Testis (tissue), 3 donors: ENCODE data around the gene ZNF174. TPM values are rescaled to one million over a fixed set of nuclear protein-coding genes. Genes with fewer than 3 reads are reported as not detected.
A peak's percentile ranks its signal among the peaks of the same experiment; 100 is the strongest.

Experiments used
- DNase-seq: peaks from one replicate; pipeline ENCODE4 v3.0.0-alpha.2; 2019
- H3K27ac ChIP-seq, 2 donors: fragments of 200-600 bp; sonication (generic); one replicate each; pipeline ENCODE4 v1.5.1; 2019
- H3K27me3 ChIP-seq: fragments of 200-600 bp; sonication (generic); one replicate; pipeline ENCODE4 v1.5.1; 2019
- H3K36me3 ChIP-seq: fragments of 200-600 bp; sonication (generic); one replicate; pipeline ENCODE4 v1.5.1; 2017; ENCODE audit warnings: low read depth; ENCODE audit errors: missing control alignments
- H3K4me1 ChIP-seq: fragments of 200-600 bp; sonication (generic); one replicate; pipeline ENCODE4 v1.5.1; 2019
- H3K4me3 ChIP-seq, 2 donors: fragments of 200-600 bp; sonication (generic); one replicate each; pipeline ENCODE4 v1.5.1; 2017 to 2019
- H3K9me3 ChIP-seq: fragments of 200-600 bp; sonication (generic); one replicate; pipeline ENCODE4 v1.5.1; 2017
- CTCF ChIP-seq, 3 experiments: fragments of 450-650 bp in 2 of 3; fragments of 200-600 bp in 1 of 3; sonication (generic) in 1 of 3; IDR thresholded peaks; one replicate each; pipeline ENCODE4 v1.5.1; 2016 to 2019; ENCODE audit warnings: antibody characterized with exemption in 3 of 3, mild to moderate bottlenecking in 2 of 3, moderate library complexity in 1 of 3
- POLR2A ChIP-seq: fragments of 450-650 bp; IDR thresholded peaks from one replicate; pipeline ENCODE4 v1.6.1; 2017; ENCODE audit warnings: antibody characterized with exemption, mild to moderate bottlenecking, moderate library complexity
- WGBS, 2 donors: methylation state at CpG; one replicate each; pipeline ENCODE4 v1.1.5; 2018; 5-methylcytosine and 5-hydroxymethylcytosine counted together
- intact Hi-C: fragments of 100-400 bp; cut with DNase I; formaldehyde crosslinking; loops from one replicate; pipeline ENCODE4 v1.15.1; 2023; ENCODE audit warnings: low total_unique reads
- polyA plus RNA-seq: library from polyadenylated mRNA; stranded (reverse); fragments of 350-450 nt; fragmentation: Illumina TruSeq; extraction: RNeasy Lipid Tissue Mini Kit (QIAGEN cat#74804); gene quantifications from one replicate; pipeline ENCODE4 v1.2.3, GENCODE V29; 2014; ENCODE audit warnings: low read depth, low replicate concordance; ENCODE audit not compliant: insufficient read depth
- total RNA-seq, 2 donors: library from RNA; depleted of rRNA; stranded (reverse); fragments of >200 nt; gene quantifications; one replicate each; pipeline ENCODE4 v1.2.3, GENCODE V29; 2016

Gene ZNF174
- total and polyA plus RNA-seq, 3 donors from 2014 or later = 18.3 to 23.2 (median 19.2) TPM

GRCh38 chr16:3362931-3363330 lies 38.1 kb upstream of the ZNF174 start:
- TF ChIP-seq POLR2A = no peak
- TF ChIP-seq CTCF (IDR thresholded peaks at IDR 0.05) = no peak
- Histone ChIP-seq H3K4me1 (no peaks in the 10 kb centered on the region), H3K4me3 (no peak overlapping the region), H3K36me3 (no peaks in the 10 kb centered on the region), H3K9me3 (no peaks in the 10 kb centered on the region), H3K27me3 (no peaks in the 10 kb centered on the region), H3K27ac (no peak overlapping the region)
- intact Hi-C loops = no loop called here
- DNase-seq = no peak

- WGBS, 2 donors = 68 to 75% methylated on average over 7 of the region's 7 CpGs
- intact Hi-C loops = no loop called here
These were observed 37.2 kb upstream of the ZNF174 start for GRCh38 chr16:3363793-3364192.

DNA sequence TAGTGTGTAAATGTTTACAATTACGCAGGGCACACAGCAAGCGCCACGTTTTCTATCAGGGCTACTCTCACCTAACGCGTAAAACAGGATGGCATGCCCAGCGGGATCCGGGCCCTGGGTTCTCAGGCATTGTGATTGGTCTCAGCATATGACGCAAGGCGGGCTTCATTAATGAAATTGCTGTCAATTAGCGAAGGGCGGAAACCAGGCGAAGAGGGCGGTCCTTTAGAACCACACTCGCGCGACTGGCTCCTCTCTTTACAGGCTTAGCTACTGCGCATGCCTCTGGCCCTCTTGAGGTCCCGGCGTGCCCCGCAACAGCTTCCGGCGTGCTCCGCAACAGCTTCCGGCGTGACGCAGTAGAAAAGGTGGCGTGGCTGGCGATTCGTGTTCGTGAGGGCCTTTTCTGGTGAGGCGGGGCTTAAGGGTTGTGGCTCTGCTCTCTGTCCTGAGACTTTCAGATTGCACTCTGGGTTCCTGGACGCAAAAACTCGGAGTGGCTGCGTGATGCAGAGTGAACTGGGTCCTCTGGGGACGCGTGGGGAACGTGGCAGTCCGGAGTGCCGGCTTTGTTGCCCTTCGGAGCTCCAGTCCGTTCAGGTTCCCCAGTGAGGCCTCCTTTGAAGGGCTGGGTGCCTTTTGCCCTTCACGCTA lies 36.1 kb upstream of the ZNF174 start:
- Histone ChIP-seq H3K27me3 (no peaks in the 10 kb centered on the region), H3K27ac (peak overlapping the region; percentile 81 to 83), H3K36me3 (no peaks in the 10 kb centered on the region), H3K4me1 (no peaks in the 10 kb centered on the region), H3K4me3 (peak overlapping the region; percentile 66 to 81), H3K9me3 (no peaks in the 10 kb centered on the region)
- TF ChIP-seq CTCF (IDR thresholded peaks at IDR 0.05) = peak in 1 of 3 experiments; percentile 3
- no peak for TF ChIP-seq POLR2A
- DNase-seq = peak; percentile 97
- intact Hi-C loops = no loop called here
- 11 to 14% methylated on average over 38 to 41 of the region's 42 CpGs for WGBS, 2 donors

More at GRCh38 chr16:3363793-3364192, 37.2 kb upstream of the ZNF174 start:
- H3K4me1 ChIP-seq = no peaks in the 10 kb centered on the region
- H3K27ac ChIP-seq = no peak overlapping the region
- no peaks in the 10 kb centered on the region for H3K27me3 ChIP-seq
- no peak for DNase-seq
- H3K4me3 ChIP-seq = no peak overlapping the region
- H3K9me3 ChIP-seq = no peaks in the 10 kb centered on the region
- TF ChIP-seq CTCF (IDR thresholded peaks at IDR 0.05) = no peak
- no peak for TF ChIP-seq POLR2A
- H3K36me3 ChIP-seq = no peaks in the 10 kb centered on the region

DNA sequence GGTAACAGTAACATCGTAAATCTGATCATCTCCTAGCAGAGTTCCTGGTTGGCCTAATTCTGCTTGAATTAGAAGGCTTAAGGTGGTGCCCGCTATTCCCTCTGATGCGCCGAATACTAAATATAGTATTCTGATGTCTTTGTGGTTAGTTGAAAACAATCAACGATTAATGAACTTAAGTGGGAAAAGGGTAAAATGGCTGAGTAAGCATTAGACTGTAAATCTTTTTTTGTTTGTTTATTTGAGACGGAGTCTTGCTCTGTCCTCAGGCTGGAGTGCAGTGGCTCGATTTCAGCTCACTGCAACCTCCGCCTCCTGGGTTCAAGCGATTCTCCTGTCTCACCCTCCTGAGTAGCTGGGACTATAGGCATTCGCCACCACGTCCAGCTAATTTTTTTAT lies 31.9 kb upstream of the ZNF174 start:
- DNase-seq = no peak
- TF ChIP-seq CTCF (IDR thresholded peaks at IDR 0.05) (no peak), POLR2A (no peak)
- Histone ChIP-seq H3K27me3 (no peaks in the 10 kb centered on the region), H3K4me3 (no peak overlapping the region), H3K9me3 (no peaks in the 10 kb centered on the region), H3K36me3 (no peaks in the 10 kb centered on the region), H3K27ac (no peak overlapping the region), H3K4me1 (no peaks in the 10 kb centered on the region)
- intact Hi-C loops = no loop called here
- WGBS, 2 donors = 89 to 92% methylated on average over 11 of the region's 11 CpGs

DNA sequence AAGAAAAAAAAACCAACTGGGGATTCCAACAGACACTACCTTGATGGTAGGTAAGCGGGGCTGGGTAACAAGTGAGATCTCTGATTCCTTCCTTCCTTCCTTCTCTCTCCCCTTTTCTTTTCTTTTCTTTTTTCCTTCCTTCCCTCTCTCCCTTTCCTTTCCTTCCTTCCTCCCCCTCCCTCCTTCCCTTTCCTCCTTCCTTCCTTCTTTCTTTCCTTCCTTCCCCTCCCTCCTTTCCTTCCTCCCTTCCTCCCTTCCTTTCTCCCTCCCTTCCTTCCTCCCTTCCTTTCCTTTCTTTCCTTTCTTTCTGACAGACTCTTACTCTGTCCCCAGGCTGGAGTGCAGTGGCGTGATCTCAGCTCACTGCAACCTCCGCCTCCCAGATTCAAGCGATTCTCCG lies 25.3 kb upstream of the ZNF174 start:
- Histone ChIP-seq H3K4me1 (no peaks in the 10 kb centered on the region), H3K27ac (no peak overlapping the region), H3K36me3 (no peaks in the 10 kb centered on the region), H3K27me3 (no peaks in the 10 kb centered on the region), H3K9me3 (no peaks in the 10 kb centered on the region), H3K4me3 (no peak overlapping the region)
- DNase-seq = no peak
- no peak for TF ChIP-seq POLR2A
- no peak for TF ChIP-seq CTCF (IDR thresholded peaks at IDR 0.05)
- intact Hi-C loops = no loop called here
- 96 to 97% methylated on average over 5 of the region's 5 CpGs for WGBS, 2 donors
